Memory B cell (primary cell): ENCODE data around the gene PLCH2.
"Not testable (repeated sequence)": the region's sequence is repeated elsewhere in the genome, so short reads cannot be mapped to it uniquely, and the experiment has no call there.

Experiments used
- ATAC-seq: fragments of 150-1000 bp; cut with Tn5 transposase; 2 replicates; pipeline ENCODE4 v1.10.0; 2021; ENCODE audit warnings: low read depth, mild to moderate bottlenecking, moderate library complexity
- DNase-seq, 2 donors: peaks; one replicate each; pipeline ENCODE4 v3.0.0; 2022; ENCODE audit warnings: low spot score in 2 of 2
- H3K27ac Mint-ChIP-seq: one replicate; pipeline ENCODE4 v1.8.0; 2022; ENCODE audit warnings: mild to moderate bottlenecking, moderate library complexity, mixed read lengths
- H3K27me3 Mint-ChIP-seq: one replicate; pipeline ENCODE4 v1.8.0; 2022; ENCODE audit warnings: mixed read lengths
- H3K36me3 Mint-ChIP-seq: one replicate; pipeline ENCODE4 v1.8.0; 2022; ENCODE audit warnings: mild to moderate bottlenecking, mixed read lengths
- H3K4me1 Mint-ChIP-seq: one replicate; pipeline ENCODE4 v1.8.0; 2022; ENCODE audit warnings: mixed read lengths
- H3K4me3 Mint-ChIP-seq: one replicate; pipeline ENCODE4 v1.8.0; 2022; ENCODE audit warnings: mild to moderate bottlenecking, moderate library complexity, mixed read lengths
- H3K9me3 Mint-ChIP-seq: one replicate; pipeline ENCODE4 v1.8.0; 2022; ENCODE audit warnings: mixed read lengths

The PLCH2 gene

GRCh38 chr1:2549367-2550029 lies 73.4 kb downstream of the PLCH2 start:
- Mint-ChIP-seq H3K4me1 (peaks cover 15% of the 10 kb centered on the region), H3K27ac (peak overlapping the region; percentile 93), H3K4me3 (peak overlapping the region; percentile 69)
- not testable (repeated sequence) for H3K27me3 Mint-ChIP-seq, H3K36me3 Mint-ChIP-seq, H3K9me3 Mint-ChIP-seq, DNase-seq
- peak; percentile 31 for ATAC-seq

GRCh38 chr1:2550309-2550861 lies 74.3 kb downstream of the PLCH2 start:
- peak overlapping the region; percentile 93 for H3K27ac Mint-ChIP-seq
- not testable (repeated sequence) for H3K9me3 Mint-ChIP-seq, DNase-seq, ATAC-seq, H3K27me3 Mint-ChIP-seq, H3K36me3 Mint-ChIP-seq, H3K4me3 Mint-ChIP-seq
- H3K4me1 Mint-ChIP-seq: peaks cover 20% of the 10 kb centered on the region

GRCh38 chr1:2551544-2551943 lies 75.5 kb downstream of the PLCH2 start:
- H3K27ac Mint-ChIP-seq: peak overlapping the region; percentile 93
- H3K27me3 Mint-ChIP-seq, ATAC-seq, H3K4me3 Mint-ChIP-seq, H3K36me3 Mint-ChIP-seq, DNase-seq, H3K9me3 Mint-ChIP-seq: not testable (repeated sequence)
- H3K4me1 Mint-ChIP-seq: peaks cover 27% of the 10 kb centered on the region

- Mint-ChIP-seq H3K4me1 (peaks cover 24% of the 10 kb centered on the region), H3K4me3 (no peak overlapping the region), H3K36me3 (no peaks in the 10 kb centered on the region), H3K9me3 (no peaks in the 10 kb centered on the region), H3K27me3 (no peaks in the 10 kb centered on the region), H3K27ac (peak overlapping the region; percentile 55)
- no peak for ATAC-seq
- DNase-seq: no peak
Observed at GRCh38 chr1:2552189-2552588, 76.1 kb downstream of the PLCH2 start.

- H3K9me3 Mint-ChIP-seq, H3K27ac Mint-ChIP-seq, DNase-seq, H3K36me3 Mint-ChIP-seq, H3K27me3 Mint-ChIP-seq, ATAC-seq, H3K4me3 Mint-ChIP-seq: not testable (repeated sequence)
- H3K4me1 Mint-ChIP-seq: peaks cover 29% of the 10 kb centered on the region
Observed at GRCh38 chr1:2553076-2553475, 77.0 kb downstream of the PLCH2 start.

GRCh38 chr1:2553871-2554620 lies 78.0 kb downstream of the PLCH2 start:
- no peaks in the 10 kb centered on the region for H3K27me3 Mint-ChIP-seq
- DNase-seq: no peak
- H3K36me3 Mint-ChIP-seq: peaks cover 4% of the 10 kb centered on the region
- H3K9me3 Mint-ChIP-seq: no peaks in the 10 kb centered on the region
- H3K27ac Mint-ChIP-seq: peak overlapping the region; percentile 98
- peaks cover 32% of the 10 kb centered on the region for H3K4me1 Mint-ChIP-seq
- H3K4me3 Mint-ChIP-seq: peak overlapping the region; percentile 57
- no peak for ATAC-seq

GRCh38 chr1:2554621-2555387 lies 78.7 kb downstream of the PLCH2 start:
- no peaks in the 10 kb centered on the region for H3K9me3 Mint-ChIP-seq

More at GRCh38 chr1:2554621-2555387, 78.7 kb downstream of the PLCH2 start:
- DNase-seq (peak in 1 of 2 donors; percentile 63), ATAC-seq (peak; percentile 28)
- Mint-ChIP-seq H3K4me1 (peaks cover 29% of the 10 kb centered on the region), H3K27me3 (no peaks in the 10 kb centered on the region), H3K4me3 (peak overlapping the region; percentile 92), H3K27ac (peak overlapping the region; percentile 98), H3K36me3 (peaks cover 4% of the 10 kb centered on the region)
